HepG2 (cell line): ENCODE data around the gene MYH9. TPM values are rescaled to one million over a fixed set of nuclear protein-coding genes. Genes with fewer than 3 reads are reported as not detected.

Experiments
- ATAC-seq: fragments of 200-7000 bp; cut with Tn5 transposase; 3 replicates; pipeline ENCODE4 v1.9.1; 2020; ENCODE audit warnings: mild to moderate bottlenecking, moderate library complexity
- BruUV-seq: library from RNA; stranded (reverse); fragments of 400-500 nt; replicated peaks from 2 replicates; lab custom pipeline; 2021; lab: Mats Ljungman, UMichigan
- CTCF ChIA-PET: fragments of 300-600 bp; formaldehyde crosslinking; extraction: SDS; loops from one replicate; lab custom pipeline; 2021; ENCODE audit warnings: low total read pairs, inconsistent platforms, low intra/inter-chr PET ratio; lab: Yijun Ruan, JAX
- POLR2A ChIA-PET: fragments of 350-600 bp; sonication (Branson Sonifier 250); formaldehyde crosslinking; loops from one replicate; lab custom pipeline; 2020; ENCODE audit warnings: antibody characterized with exemption, inconsistent platforms; lab: Yijun Ruan, JAX
- DNase-seq: peaks from one replicate; pipeline ENCODE4 v3.0.0-alpha.2; 2015; ENCODE audit warnings: low spot score
- FAIRE-seq: peaks from 3 replicates; lab custom pipeline; 2011; peaks lifted over from hg19 to GRCh38; lab: Jason Lieb, UNC
- H2AFZ ChIP-seq: one replicate; pipeline ENCODE4 v1.6.1; 2011; ENCODE audit warnings: low read length, inconsistent platforms
- H3K27ac ChIP-seq: fragments of 300-600 bp; 3 replicates; pipeline ENCODE4 v1.8.0; 2011; ENCODE audit warnings: mixed run types, mild to moderate bottlenecking, mixed read lengths, low read length, inconsistent platforms; ENCODE audit not compliant: insufficient read depth; ENCODE audit errors: extremely low read length
- H3K27me3 ChIP-seq, 2 experiments: fragments of 200-600 bp in 1 of 2; 2 replicates in 1 of 2; 3 replicates in 1 of 2; pipeline versions ENCODE4 v1.6.0 to v1.8.0; 2011; ENCODE audit warnings: low read length in 2 of 2, mild to moderate bottlenecking in 2 of 2, moderate library complexity in 2 of 2, inconsistent platforms in 1 of 2; ENCODE audit not compliant: insufficient read depth in 2 of 2, control insufficient read depth in 1 of 2
- H3K36me3 ChIP-seq, 2 experiments: fragments of 200-600 bp in 1 of 2; replicated peaks in 1 of 2; 2 replicates in 1 of 2; 3 replicates in 1 of 2; pipeline versions ENCODE4 v1.5.1 to v1.8.0; 2011; ENCODE audit warnings: low read length in 2 of 2, inconsistent platforms in 1 of 2; ENCODE audit not compliant: insufficient read depth in 2 of 2, control insufficient read depth in 1 of 2
- H3K4me1 ChIP-seq: 2 replicates; pipeline ENCODE4 v1.5.1; 2012; ENCODE audit warnings: low read length, inconsistent platforms; ENCODE audit not compliant: insufficient read depth
- H3K4me2 ChIP-seq: 2 replicates; pipeline ENCODE4 v1.6.0; 2011; ENCODE audit warnings: low read depth, low read length, inconsistent platforms
- H3K4me3 ChIP-seq, 3 experiments: fragments of 200-600 bp in 1 of 3; sonication (generic), shearing (Covaris generic) in 1 of 3; replicated peaks in 1 of 3; 2 replicates each; pipeline ENCODE4 v1.5.1; 2011 to 2016; ENCODE audit warnings: low read length in 3 of 3, inconsistent platforms in 2 of 3, low read depth in 2 of 3, mild to moderate bottlenecking in 2 of 3, control low read depth in 1 of 3, mixed read lengths in 1 of 3; ENCODE audit not compliant: insufficient read depth in 1 of 3
- H3K79me2 ChIP-seq: one replicate; pipeline ENCODE4 v1.6.1; 2011; ENCODE audit warnings: low read length, inconsistent platforms; ENCODE audit not compliant: insufficient read depth
- H3K9ac ChIP-seq: 2 replicates; pipeline ENCODE4 v1.6.0; 2011; ENCODE audit warnings: mild to moderate bottlenecking, low read depth, low read length, inconsistent platforms; ENCODE audit not compliant: insufficient read depth
- H3K9me3 ChIP-seq: 2 replicates; pipeline ENCODE4 v1.5.1; 2012; ENCODE audit warnings: mild to moderate bottlenecking, low read length
- H4K20me1 ChIP-seq: 2 replicates; pipeline ENCODE4 v1.6.0; 2011; ENCODE audit warnings: inconsistent platforms, mild to moderate bottlenecking, low read length, moderate library complexity; ENCODE audit not compliant: insufficient read depth
- ATM ChIP-seq: fragments of 450-650 bp; IDR thresholded peaks from 2 replicates; pipeline ENCODE4 v1.7.1; 2017; ENCODE audit warnings: mild to moderate bottlenecking, borderline replicate concordance
- CEBPG ChIP-seq: IDR thresholded peaks from 2 replicates; pipeline ENCODE4 v1.6.1; 2016
- DNMT1 ChIP-seq: sonication (generic); formaldehyde crosslinking; IDR thresholded peaks from 2 replicates; pipeline ENCODE4 v1.5.1; 2020; ENCODE audit warnings: mild to moderate bottlenecking, missing genetic modification reagents
- FOXA1 ChIP-seq, 2 experiments: fragments of 450-650 bp in 1 of 2; sonication (generic) in 1 of 2; formaldehyde crosslinking in 1 of 2; IDR thresholded peaks; 2 replicates each; pipeline versions ENCODE4 v1.4.0 to v1.6.1; 2016 to 2020; ENCODE audit warnings: missing genetic modification reagents in 1 of 2
- FOXK2 ChIP-seq: fragments of 450-650 bp; IDR thresholded peaks from 2 replicates; pipeline ENCODE4 v1.6.1; 2016
- KLF6 ChIP-seq: IDR thresholded peaks from 2 replicates; pipeline ENCODE4 v1.8.0; 2016; ENCODE audit warnings: missing biosample characterization, missing genetic modification reagents
- MED1 ChIP-seq: sonication (generic); formaldehyde crosslinking; IDR thresholded peaks from 2 replicates; pipeline ENCODE4 v1.4.0; 2020; ENCODE audit warnings: missing genetic modification reagents
- MYNN ChIP-seq: sonication (generic); formaldehyde crosslinking; IDR thresholded peaks from 2 replicates; pipeline ENCODE4 v1.4.0; 2020; ENCODE audit warnings: mild to moderate bottlenecking, low read depth, missing genetic modification reagents
- PCBP1 ChIP-seq: fragments of 200-400 bp; formaldehyde crosslinking; IDR thresholded peaks from 2 replicates; pipeline ENCODE4 v1.6.1; 2017; ENCODE audit warnings: mild to moderate bottlenecking, low read depth, low read length, borderline replicate concordance
- SRY ChIP-seq: sonication (generic); formaldehyde crosslinking; IDR thresholded peaks from 2 replicates; pipeline ENCODE4 v1.8.0; 2022; ENCODE audit warnings: mild to moderate bottlenecking, missing genetic modification reagents
- YEATS4 ChIP-seq: sonication (generic); formaldehyde crosslinking; IDR thresholded peaks from 2 replicates; pipeline ENCODE4 v1.4.0; 2020; ENCODE audit warnings: missing genetic modification reagents, borderline replicate concordance
- ZNF343 ChIP-seq: sonication (generic); formaldehyde crosslinking; IDR thresholded peaks from 2 replicates; pipeline ENCODE4 v1.4.0; 2020; ENCODE audit warnings: mild to moderate bottlenecking, missing genetic modification reagents
- ZNF556 ChIP-seq: sonication (generic); formaldehyde crosslinking; IDR thresholded peaks from 2 replicates; pipeline ENCODE4 v1.4.0; 2020; ENCODE audit warnings: mild to moderate bottlenecking, missing genetic modification reagents, borderline replicate concordance
- WGBS: methylation state at CpG from one replicate; pipeline ENCODE4 v1.1.6; 2017; ENCODE audit warnings: low lambda C conversion rate; 5-methylcytosine and 5-hydroxymethylcytosine counted together
- in situ Hi-C: cut with HindIII; loops from 2 replicates; pipeline ENCODE4 v1.10.0; 2017; ENCODE audit warnings: low pct_unique_long_range_greater_than_20kb; ENCODE audit not compliant: extremely low pct_ligation_motif_present
- intact Hi-C: fragments of 100-400 bp; cut with micrococcal nuclease; formaldehyde crosslinking; loops from one replicate; pipeline ENCODE4 v1.10.0; 2022; ENCODE audit not compliant: unreplicated experiment
- polyA plus RNA-seq, 8 experiments: library from polyadenylated mRNA; depleted of rRNA in 3 of 8; stranded (reverse) in 7 of 8; unstranded in 1 of 8; fragments of >200 nt; fragmentation: Illumina TruSeq in 4 of 8; extraction: Trizol in 4 of 8; gene quantifications; 2 replicates each; pipeline versions ENCODE4 v1.2.1 to v1.2.3, GENCODE V29; 2011 to 2016; ENCODE audit warnings: low read depth in 4 of 8, missing spikeins in 1 of 8, mixed read lengths in 1 of 8; ENCODE audit not compliant: insufficient read depth in 1 of 8
- total RNA-seq, 5 experiments: library from RNA; depleted of rRNA; stranded (reverse); fragments of >200 nt; fragmentation: Illumina TruSeq; extraction: Trizol; gene quantifications; 2 replicates each; pipeline ENCODE4 v1.2.3, GENCODE V29; 2016; ENCODE audit warnings: low read depth in 1 of 5
- TF ChIP-seq, protein P1 (sequence below): sonication (generic); formaldehyde crosslinking; IDR thresholded peaks from 2 replicates; pipeline ENCODE4 v1.4.0; 2020; ENCODE audit warnings: missing genetic modification reagents, borderline replicate concordance

The MYH9 gene
- total and polyA plus RNA-seq, 2 of the 13 experiments (the other 11 are each of a cell fraction or from before 2014, with no cell fraction given), result 50.7 to 98.5 TPM

DNA sequence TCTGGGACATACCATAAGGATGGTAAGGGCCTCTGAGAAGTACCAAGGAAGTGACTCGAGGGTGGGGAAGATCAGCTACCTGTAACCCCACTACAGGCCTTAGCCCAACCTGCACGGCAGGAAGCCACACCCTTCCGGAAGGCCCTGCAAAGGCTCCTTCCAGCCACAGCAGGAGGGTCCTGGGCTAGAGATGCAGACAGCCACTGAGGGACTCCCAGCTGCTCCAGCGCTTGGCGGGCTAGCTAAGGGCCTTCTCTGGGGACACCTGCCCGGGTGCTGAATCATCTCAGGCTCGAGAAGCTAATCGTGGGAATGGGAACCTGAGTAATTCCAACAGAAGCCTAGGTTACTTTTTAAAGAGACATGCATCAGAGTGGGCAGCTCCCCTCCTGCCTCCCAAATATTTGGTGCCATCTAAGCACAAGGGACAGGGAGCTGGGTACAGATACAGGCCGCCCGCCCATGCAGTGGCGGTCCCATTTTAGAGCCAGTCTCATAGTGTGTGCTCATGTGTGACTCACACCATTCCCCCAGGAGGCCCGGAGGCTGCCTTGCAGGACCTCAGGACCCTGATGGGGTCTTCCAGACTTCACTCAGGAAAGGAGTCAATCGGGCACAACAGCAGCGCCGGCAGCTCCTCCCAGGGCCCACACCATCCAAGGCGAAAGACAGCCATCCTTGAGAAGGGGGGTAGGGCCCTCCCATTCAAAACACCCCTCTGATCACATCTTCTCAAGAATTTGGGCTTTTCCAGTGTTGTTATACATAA is 8.0 kb downstream of the MYH9 start:
- intact Hi-C loops, result no loop called here
- ATAC-seq, result no peak; the same call in 1 of the 3 replicates
- peaks cover 35% of the 10 kb centered on the region for H3K4me1 ChIP-seq
- FAIRE-seq, result no peak
- H3K4me2 ChIP-seq, result no peak overlapping the region
- H4K20me1 ChIP-seq, result peaks cover 54% of the 10 kb centered on the region
- no peaks in the 10 kb centered on the region for H3K9me3 ChIP-seq
- H3K79me2 ChIP-seq, result peaks cover 88% of the 10 kb centered on the region
- in situ Hi-C loops, result no loop called here
- H3K36me3 ChIP-seq, result peaks cover 12 to 34% of the 10 kb centered on the region in 2 experiments
- TF ChIP-seq MYNN (no peak), ZNF556 (CRISPR knock-in tag) (no peak), FOXA1 (IDR thresholded peaks at IDR 0.05) (no peak), FOXA1 (CRISPR knock-in tag; IDR thresholded peaks at IDR 0.05) (no peak), CEBPG (CRISPR knock-in tag) (no peak), FOXK2 (no peak), ATM (no peak), SRY (CRISPR knock-in tag) (no peak), PCBP1 (no peak), KLF6 (CRISPR knock-in tag) (no peak), YEATS4 (CRISPR knock-in tag) (no peak), MED1 (CRISPR knock-in tag) (no peak), DNMT1 (no peak), ZNF343 (no peak)
- TF ChIP-seq, protein P1, sequence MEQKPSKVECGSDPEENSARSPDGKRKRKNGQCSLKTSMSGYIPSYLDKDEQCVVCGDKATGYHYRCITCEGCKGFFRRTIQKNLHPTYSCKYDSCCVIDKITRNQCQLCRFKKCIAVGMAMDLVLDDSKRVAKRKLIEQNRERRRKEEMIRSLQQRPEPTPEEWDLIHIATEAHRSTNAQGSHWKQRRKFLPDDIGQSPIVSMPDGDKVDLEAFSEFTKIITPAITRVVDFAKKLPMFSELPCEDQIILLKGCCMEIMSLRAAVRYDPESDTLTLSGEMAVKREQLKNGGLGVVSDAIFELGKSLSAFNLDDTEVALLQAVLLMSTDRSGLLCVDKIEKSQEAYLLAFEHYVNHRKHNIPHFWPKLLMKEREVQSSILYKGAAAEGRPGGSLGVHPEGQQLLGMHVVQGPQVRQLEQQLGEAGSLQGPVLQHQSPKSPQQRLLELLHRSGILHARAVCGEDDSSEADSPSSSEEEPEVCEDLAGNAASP (CRISPR knock-in tag), result no peak
- 90% methylated on average over 7 of the region's 16 CpGs for WGBS
- no peaks in the 10 kb centered on the region for H3K27me3 ChIP-seq
- CTCF ChIA-PET, result no interaction called here
- no peak for DNase-seq
- POLR2A ChIA-PET, result interaction anchor here (0.8 to 1.7 kb wide), 3 partner anchors 9 to 31 kb away, joined by 3 read pairs; partner anchors contain the start of gene MYH9
- H3K4me3 ChIP-seq, result no peak overlapping the region
- no peak overlapping the region for H3K27ac ChIP-seq
- H2AFZ ChIP-seq, result no peak overlapping the region
- no peak overlapping the region for H3K9ac ChIP-seq
- BruUV-seq, result no TSS peak
